DOHH2 (cell line): ENCODE measurements around the gene DLST.

Source experiments
- H3F3A ChIP-seq: fragments of 200-600 bp; sonication (generic), shearing (Covaris generic); 2 replicates; pipeline ENCODE4 v1.6.0; 2016; ENCODE audit warnings: antibody characterized with exemption, mild to moderate bottlenecking; ENCODE audit not compliant: control insufficient read depth, insufficient read depth
- H3K27ac ChIP-seq: fragments of 200-600 bp; sonication (generic); 2 replicates; pipeline ENCODE4 v1.5.1; 2014; ENCODE audit warnings: low read depth, mild to moderate bottlenecking, low read length, moderate library complexity
- H3K27me3 ChIP-seq: fragments of 200-600 bp; sonication (generic); 2 replicates; pipeline ENCODE4 v1.6.1; 2014; ENCODE audit warnings: mild to moderate bottlenecking, low read length, mixed read lengths; ENCODE audit not compliant: control insufficient read depth
- H3K36me3 ChIP-seq: fragments of 200-600 bp; sonication (generic); 2 replicates; pipeline ENCODE4 v1.6.1; 2014; ENCODE audit warnings: mild to moderate bottlenecking, low read length, moderate library complexity, mixed read lengths; ENCODE audit not compliant: control insufficient read depth
- H3K4me1 ChIP-seq: fragments of 200-600 bp; sonication (generic); 2 replicates; pipeline ENCODE4 v1.6.1; 2014; ENCODE audit warnings: mild to moderate bottlenecking, low read length, mixed read lengths; ENCODE audit not compliant: control insufficient read depth
- H3K4me2 ChIP-seq: fragments of 200-600 bp; sonication (generic); 2 replicates; pipeline ENCODE4 v1.6.0; 2014; ENCODE audit warnings: mild to moderate bottlenecking, low read length, moderate library complexity
- H3K4me3 ChIP-seq: fragments of 200-600 bp; sonication (generic); 2 replicates; pipeline ENCODE4 v1.5.1; 2014; ENCODE audit warnings: mild to moderate bottlenecking, low read length, mixed read lengths
- H3K79me2 ChIP-seq: fragments of 200-600 bp; sonication (generic); 2 replicates; pipeline ENCODE4 v1.6.1; 2014; ENCODE audit warnings: mild to moderate bottlenecking, low read length, mixed read lengths; ENCODE audit not compliant: control insufficient read depth
- H3K9me2 ChIP-seq: fragments of 200-600 bp; sonication (generic); replicated peaks from 2 replicates; pipeline ENCODE4 v1.6.1; 2014; ENCODE audit warnings: mild to moderate bottlenecking, low read length, mixed read lengths; ENCODE audit not compliant: control insufficient read depth
- H3K9me3 ChIP-seq: fragments of 200-600 bp; sonication (generic); 2 replicates; pipeline ENCODE4 v1.6.1; 2014; ENCODE audit warnings: antibody characterized with exemption, low read length, mixed read lengths; ENCODE audit not compliant: control insufficient read depth, insufficient read depth
- H4K20me1 ChIP-seq: fragments of 200-600 bp; sonication (generic); 2 replicates; pipeline ENCODE4 v1.6.0; 2014; ENCODE audit warnings: low read depth, mild to moderate bottlenecking, antibody characterized with exemption, low read length, moderate library complexity; ENCODE audit not compliant: control insufficient read depth, insufficient read depth
- CTCF ChIP-seq: fragments of 200-600 bp; sonication (generic); IDR thresholded peaks from one replicate; pipeline ENCODE4 v1.5.1; 2014; ENCODE audit warnings: antibody characterized with exemption, mild to moderate bottlenecking, low read depth, low read length; ENCODE audit not compliant: poor library complexity, severe bottlenecking
- EZH2phosphoT487 ChIP-seq: fragments of 200-600 bp; sonication (generic); IDR thresholded peaks from 2 replicates; pipeline ENCODE4 v1.6.1; 2017; ENCODE audit warnings: borderline replicate concordance, mild to moderate bottlenecking, antibody characterized with exemption, low read length, moderate library complexity, mixed read lengths

DLST gene

GRCh38 chr14:74871819-74872218 is 9.9 kb upstream of the DLST start:
- Histone ChIP-seq H3K9me3 (no peaks in the 10 kb centered on the region), H3F3A (no peaks in the 10 kb centered on the region), H3K4me3 (no peak overlapping the region), H4K20me1 (no peaks in the 10 kb centered on the region), H3K27me3 (peaks cover 24% of the 10 kb centered on the region), H3K4me2 (no peak overlapping the region), H3K9me2 (no peaks in the 10 kb centered on the region), H3K79me2 (no peaks in the 10 kb centered on the region), H3K4me1 (peaks cover 14% of the 10 kb centered on the region), H3K27ac (no peak overlapping the region), H3K36me3 (no peaks in the 10 kb centered on the region)
- TF ChIP-seq EZH2phosphoT487 (no peak), CTCF (no peak)

GRCh38 chr14:74875204-74875603 is 6.5 kb upstream of the DLST start:
- Histone ChIP-seq H3K27me3 (peaks cover 6% of the 10 kb centered on the region; the same call in 1 of the 2 replicates), H4K20me1 (no peaks in the 10 kb centered on the region), H3F3A (peaks cover 4% of the 10 kb centered on the region; the same call in 1 of the 2 replicates), H3K36me3 (no peaks in the 10 kb centered on the region), H3K9me2 (no peaks in the 10 kb centered on the region), H3K9me3 (no peaks in the 10 kb centered on the region), H3K4me3 (no peak overlapping the region), H3K4me2 (no peak overlapping the region), H3K79me2 (no peaks in the 10 kb centered on the region), H3K4me1 (peaks cover 20% of the 10 kb centered on the region), H3K27ac (no peak overlapping the region)
- no peak for TF ChIP-seq CTCF
- no peak for TF ChIP-seq EZH2phosphoT487

GRCh38 chr14:74875941-74876913 is 5.5 kb upstream of the DLST start, which contains the start of gene PROX2:
Gene PROX2 (minus strand): TSS chr14:74876145. CDS start chr14:74863834, 12,311 bp downstream.
- TF ChIP-seq CTCF (no peak), EZH2phosphoT487 (no peak)
- peak within 1 kb of the TSS; percentile 54 for H3K4me2 ChIP-seq
- no peaks in the 10 kb centered on the region for H3K9me2 ChIP-seq
- no peaks in the 10 kb centered on the region for H3K79me2 ChIP-seq
- no peak within 1 kb of the TSS for H3K27ac ChIP-seq
- H3K36me3 ChIP-seq = no peaks in the 10 kb centered on the region
- H4K20me1 ChIP-seq = no peaks in the 10 kb centered on the region
- no peaks in the 10 kb centered on the region for H3K9me3 ChIP-seq
- H3K27me3 ChIP-seq = peaks cover 6% of the 10 kb centered on the region; the same call in 1 of the 2 replicates
- peak within 1 kb of the TSS; percentile 20; the same call in 1 of the 2 replicates for H3K4me3 ChIP-seq
- peaks cover 26% of the 10 kb centered on the region for H3K4me1 ChIP-seq
- H3F3A ChIP-seq = peaks cover 4% of the 10 kb centered on the region; the same call in 1 of the 2 replicates
